Activated naive CD4-positive, alpha-beta T cell treated with anti-CD3 and anti-CD28 coated beads, Interleukin-2, amount 10 ng/mL, durations not matched to agents 7 days and 5 days (primary cell): ENCODE results near the gene FAM151A.

Experiments used
- CTCF ChIA-PET: fragments of 350-600 bp; sonication (Branson Sonifier 250); formaldehyde crosslinking; loops from one replicate; lab custom pipeline; 2021; ENCODE audit warnings: antibody characterized with exemption; lab: Charles Lee
- DNase-seq: peaks from one replicate; pipeline ENCODE4 v3.0.0-alpha.2; 2020
- H3K27ac Mint-ChIP-seq: one replicate; pipeline ENCODE4 v1.8.0; 2021; ENCODE audit warnings: mild to moderate bottlenecking, moderate library complexity, mixed read lengths
- H3K27me3 Mint-ChIP-seq: one replicate; pipeline ENCODE4 v1.8.0; 2021; ENCODE audit warnings: mild to moderate bottlenecking, mixed read lengths
- H3K36me3 Mint-ChIP-seq: one replicate; pipeline ENCODE4 v1.8.0; 2021; ENCODE audit warnings: mixed read lengths
- H3K4me1 Mint-ChIP-seq: one replicate; pipeline ENCODE4 v1.8.0; 2021; ENCODE audit warnings: mixed read lengths
- H3K4me3 Mint-ChIP-seq: one replicate; pipeline ENCODE4 v1.8.0; 2021; ENCODE audit warnings: mild to moderate bottlenecking, moderate library complexity, mixed read lengths
- H3K9me3 Mint-ChIP-seq: one replicate; pipeline ENCODE4 v1.8.0; 2021; ENCODE audit warnings: mixed read lengths

The FAM151A gene

GRCh38 chr1:54583307-54583686, 40.0 kb downstream of the FAM151A start:
- Mint-ChIP-seq H3K4me1 (no peaks in the 10 kb centered on the region), H3K4me3 (no peak overlapping the region), H3K27me3 (no peaks in the 10 kb centered on the region), H3K9me3 (no peaks in the 10 kb centered on the region), H3K36me3 (no peaks in the 10 kb centered on the region), H3K27ac (no peak overlapping the region)
- CTCF ChIA-PET: no interaction called here
- DNase-seq: no peak

DNA sequence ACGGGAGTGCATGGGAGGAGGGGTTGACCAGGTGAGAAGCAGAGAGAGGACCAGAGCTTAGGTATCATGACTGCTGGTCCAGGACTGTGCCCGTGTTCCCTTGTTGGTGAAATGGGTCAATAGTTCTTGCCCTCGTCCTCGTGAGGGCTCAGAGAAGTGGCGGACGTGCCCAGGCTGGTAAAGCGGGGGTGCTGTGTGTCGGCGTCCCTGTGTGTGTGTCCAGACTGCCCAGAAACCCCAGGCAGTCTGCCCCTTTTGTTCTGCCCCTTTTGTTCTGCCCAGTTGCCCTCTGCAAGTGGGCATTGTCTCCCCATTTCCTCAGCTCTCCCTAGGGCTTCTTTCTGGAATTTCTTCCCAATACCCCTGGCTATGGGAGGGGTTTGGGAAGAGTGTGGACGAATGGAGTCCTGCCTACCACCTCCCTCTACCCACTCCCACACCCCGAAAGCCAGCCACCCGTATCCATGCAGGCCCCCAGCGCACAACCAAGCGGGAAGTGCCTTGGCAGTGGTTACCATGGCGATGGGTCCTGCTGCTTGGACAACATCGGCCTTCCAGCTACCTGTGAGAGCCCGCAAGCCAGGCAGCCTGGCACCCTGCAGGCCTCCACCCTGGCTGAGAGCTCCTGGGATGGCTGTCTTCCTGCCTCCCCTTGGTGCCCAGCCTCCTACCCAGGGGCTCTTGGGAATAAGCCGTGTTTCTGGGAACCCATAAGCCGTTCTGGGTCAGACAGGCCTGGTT, 40.6 kb downstream of the FAM151A start:
- H3K27me3 Mint-ChIP-seq: no peaks in the 10 kb centered on the region
- H3K36me3 Mint-ChIP-seq: no peaks in the 10 kb centered on the region
- no peak for DNase-seq
- H3K9me3 Mint-ChIP-seq: no peaks in the 10 kb centered on the region
- no peaks in the 10 kb centered on the region for H3K4me1 Mint-ChIP-seq
- H3K4me3 Mint-ChIP-seq: no peak overlapping the region
- no peak overlapping the region for H3K27ac Mint-ChIP-seq
- CTCF ChIA-PET: no interaction called here

- Mint-ChIP-seq H3K4me1 (no peaks in the 10 kb centered on the region), H3K4me3 (no peak overlapping the region), H3K9me3 (no peaks in the 10 kb centered on the region), H3K27ac (no peak overlapping the region), H3K36me3 (no peaks in the 10 kb centered on the region), H3K27me3 (no peaks in the 10 kb centered on the region)
- CTCF ChIA-PET: no interaction called here
- DNase-seq: no peak
Observed at GRCh38 chr1:54581621-54582035, 41.7 kb downstream of the FAM151A start.

- DNase-seq: no peak
- H3K36me3 Mint-ChIP-seq: no peaks in the 10 kb centered on the region
- H3K27me3 Mint-ChIP-seq: peaks cover 3% of the 10 kb centered on the region
- H3K27ac Mint-ChIP-seq: no peak overlapping the region
- no peak overlapping the region for H3K4me3 Mint-ChIP-seq
- H3K4me1 Mint-ChIP-seq: no peaks in the 10 kb centered on the region
- CTCF ChIA-PET: no interaction called here
- no peaks in the 10 kb centered on the region for H3K9me3 Mint-ChIP-seq
Observed at GRCh38 chr1:54580856-54581550, 42.3 kb downstream of the FAM151A start.

- Mint-ChIP-seq H3K27me3 (peaks cover 17% of the 10 kb centered on the region), H3K27ac (no peak overlapping the region), H3K4me1 (peaks cover 2% of the 10 kb centered on the region), H3K9me3 (no peaks in the 10 kb centered on the region), H3K36me3 (no peaks in the 10 kb centered on the region), H3K4me3 (no peak overlapping the region)
- CTCF ChIA-PET: no interaction called here
- DNase-seq: no peak
Observed at GRCh38 chr1:54579337-54579781, 44.0 kb downstream of the FAM151A start.

GRCh38 chr1:54577612-54578011, 45.7 kb downstream of the FAM151A start:
- no peaks in the 10 kb centered on the region for H3K9me3 Mint-ChIP-seq
- H3K36me3 Mint-ChIP-seq: no peaks in the 10 kb centered on the region
- peaks cover 2% of the 10 kb centered on the region for H3K4me1 Mint-ChIP-seq
- CTCF ChIA-PET: no interaction called here
- no peak overlapping the region for H3K27ac Mint-ChIP-seq
- no peak overlapping the region for H3K4me3 Mint-ChIP-seq
- peaks cover 23% of the 10 kb centered on the region for H3K27me3 Mint-ChIP-seq
- no peak for DNase-seq

DNA sequence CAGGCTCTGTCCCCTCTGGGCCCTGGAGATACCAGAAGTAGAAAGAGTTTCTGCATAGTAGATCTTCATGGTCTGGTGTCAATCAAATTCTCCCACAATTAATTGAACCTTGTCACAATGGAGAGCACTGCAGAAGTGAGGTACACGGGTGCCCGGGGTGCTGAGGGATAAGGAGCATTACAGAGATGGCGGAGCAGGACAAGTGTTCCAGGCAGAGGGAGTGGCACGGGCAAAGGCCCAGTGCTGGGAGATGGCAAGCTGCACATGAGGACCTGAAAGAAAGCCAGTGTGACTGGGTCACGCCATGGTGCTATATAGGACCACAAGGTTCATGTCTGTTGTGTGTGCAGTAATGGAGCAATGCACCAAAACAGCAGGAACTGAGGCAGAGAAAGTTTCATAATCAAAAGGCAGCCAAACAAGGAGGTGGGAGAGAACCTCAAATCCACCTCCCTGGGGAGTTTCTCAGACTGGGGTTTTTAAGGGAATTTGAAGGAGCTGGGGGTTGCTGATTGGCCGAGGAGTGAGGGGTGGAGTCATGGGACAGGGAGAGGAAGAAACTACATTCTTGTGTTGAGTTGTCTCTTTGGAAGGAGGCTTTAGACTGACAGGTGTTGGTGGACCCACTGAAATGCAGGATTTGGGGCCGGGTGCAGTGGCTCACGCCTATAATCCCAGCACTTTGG, 47.6 kb downstream of the FAM151A start:
- H3K36me3 Mint-ChIP-seq: no peaks in the 10 kb centered on the region
- no peak overlapping the region for H3K4me3 Mint-ChIP-seq
- peaks cover 25% of the 10 kb centered on the region for H3K27me3 Mint-ChIP-seq
- peaks cover 2% of the 10 kb centered on the region for H3K4me1 Mint-ChIP-seq
- CTCF ChIA-PET: no interaction called here
- H3K9me3 Mint-ChIP-seq: no peaks in the 10 kb centered on the region
- DNase-seq: no peak
- H3K27ac Mint-ChIP-seq: no peak overlapping the region

GRCh38 chr1:54575161-54575560, 48.2 kb downstream of the FAM151A start:
- no peak overlapping the region for H3K4me3 Mint-ChIP-seq
- peaks cover 2% of the 10 kb centered on the region for H3K4me1 Mint-ChIP-seq
- CTCF ChIA-PET: no interaction called here
- no peaks in the 10 kb centered on the region for H3K9me3 Mint-ChIP-seq
- H3K27ac Mint-ChIP-seq: no peak overlapping the region
- no peak for DNase-seq
- no peaks in the 10 kb centered on the region for H3K36me3 Mint-ChIP-seq
- H3K27me3 Mint-ChIP-seq: peaks cover 25% of the 10 kb centered on the region

DNA sequence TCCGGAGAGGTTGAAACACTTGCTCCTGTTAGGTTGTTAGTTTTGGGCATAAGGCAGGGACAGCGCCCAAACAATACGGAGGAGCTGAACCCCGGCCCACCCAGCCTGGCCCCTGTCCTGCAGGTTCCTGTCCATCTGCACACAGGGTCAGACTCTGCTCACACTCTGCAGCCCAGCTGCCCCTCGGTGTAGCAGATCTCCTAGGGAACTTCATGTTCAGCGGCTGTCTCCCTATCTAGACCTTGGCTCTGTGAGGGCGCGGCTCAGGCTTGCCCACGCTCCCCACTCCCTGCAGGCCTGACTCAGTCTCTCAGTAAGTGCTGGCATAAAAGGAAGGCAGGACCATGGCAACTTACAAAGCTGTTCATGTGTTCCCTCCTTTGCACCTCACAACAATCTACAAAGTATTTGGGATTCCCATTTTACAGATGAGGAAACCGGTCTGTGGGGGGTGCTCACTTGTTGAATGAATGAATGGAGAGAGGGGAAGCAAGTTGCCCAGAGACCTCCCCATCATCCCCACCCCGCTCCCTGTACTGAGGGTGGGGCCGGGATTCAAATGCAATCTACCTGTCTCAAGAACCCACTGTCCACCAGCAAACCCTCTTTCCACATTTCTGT, 49.1 kb downstream of the FAM151A start:
- no peak overlapping the region for H3K4me3 Mint-ChIP-seq
- no peaks in the 10 kb centered on the region for H3K9me3 Mint-ChIP-seq
- H3K36me3 Mint-ChIP-seq: no peaks in the 10 kb centered on the region
- no peak overlapping the region for H3K27ac Mint-ChIP-seq
- no peak for DNase-seq
- CTCF ChIA-PET: interaction anchor here (0.6 kb wide), 1 partner anchor 997 kb away, joined by 3 read pairs; no protein-coding TSS in a partner anchor
- H3K27me3 Mint-ChIP-seq: peaks cover 25% of the 10 kb centered on the region
- H3K4me1 Mint-ChIP-seq: peaks cover 2% of the 10 kb centered on the region

DNA sequence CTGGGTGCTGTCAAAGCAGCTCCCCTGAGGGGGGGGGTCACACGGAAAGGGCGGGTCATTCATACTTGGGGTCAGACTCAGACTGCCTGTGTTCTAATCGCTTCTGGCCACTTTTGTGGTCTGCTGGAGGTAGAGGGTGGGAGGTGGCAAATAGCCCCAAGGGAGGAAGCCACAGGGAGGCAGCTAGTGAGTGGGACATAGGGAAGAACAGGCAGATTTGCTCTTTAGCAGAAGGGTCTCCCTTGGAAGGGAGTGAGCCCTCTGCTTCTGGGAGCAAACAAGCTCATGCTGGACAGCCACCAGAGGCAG, 50.8 kb downstream of the FAM151A start:
- CTCF ChIA-PET: no interaction called here
- Mint-ChIP-seq H3K27me3 (peaks cover 29% of the 10 kb centered on the region), H3K27ac (no peak overlapping the region)

DNA sequence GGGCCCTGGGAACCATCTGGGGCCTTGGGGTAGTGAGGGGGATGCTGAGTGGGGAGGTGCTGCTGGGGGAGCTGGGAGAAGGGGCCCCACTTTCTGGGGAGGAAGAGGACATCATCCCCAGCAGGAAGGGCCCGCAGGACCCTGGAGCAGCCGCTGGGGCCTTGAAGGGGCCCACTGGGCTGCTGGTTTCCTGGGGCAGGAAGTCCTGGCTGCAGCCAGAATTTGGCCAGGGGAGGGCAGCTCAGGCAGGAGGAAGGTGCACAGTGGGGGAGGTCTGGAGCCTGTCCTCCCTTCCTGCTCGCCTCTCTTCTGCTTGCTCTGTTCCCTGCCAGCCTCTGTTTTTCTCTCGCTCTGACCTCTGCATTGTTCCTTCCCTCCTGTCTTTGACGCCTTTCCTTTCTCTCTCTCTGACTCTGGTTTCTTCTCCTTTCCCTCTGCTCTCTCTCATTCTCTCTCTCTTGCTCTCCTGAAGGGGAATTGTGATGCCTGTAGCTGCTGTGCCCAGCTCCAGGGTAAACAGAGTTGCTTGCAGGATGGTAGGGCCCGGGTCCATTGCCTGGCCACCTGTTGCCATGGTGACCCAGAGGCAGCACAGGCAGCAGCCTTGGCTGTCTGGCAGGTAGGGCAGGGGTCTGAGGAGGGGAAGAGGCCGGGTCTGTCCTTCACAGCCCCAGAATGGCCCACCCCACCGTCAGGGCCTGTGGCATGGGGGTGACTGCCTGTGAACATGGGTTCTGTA, 51.4 kb downstream of the FAM151A start:
- Mint-ChIP-seq H3K27me3 (peaks cover 29% of the 10 kb centered on the region), H3K27ac (no peak overlapping the region), H3K36me3 (no peaks in the 10 kb centered on the region), H3K9me3 (no peaks in the 10 kb centered on the region), H3K4me3 (no peak overlapping the region), H3K4me1 (peaks cover 2% of the 10 kb centered on the region)
- CTCF ChIA-PET: no interaction called here
- no peak for DNase-seq

More for the DNA sequence above, 50.8 kb downstream of the FAM151A start:
- Mint-ChIP-seq H3K4me1 (peaks cover 2% of the 10 kb centered on the region), H3K9me3 (no peaks in the 10 kb centered on the region), H3K4me3 (no peak overlapping the region), H3K36me3 (no peaks in the 10 kb centered on the region)
- DNase-seq: no peak

DNA sequence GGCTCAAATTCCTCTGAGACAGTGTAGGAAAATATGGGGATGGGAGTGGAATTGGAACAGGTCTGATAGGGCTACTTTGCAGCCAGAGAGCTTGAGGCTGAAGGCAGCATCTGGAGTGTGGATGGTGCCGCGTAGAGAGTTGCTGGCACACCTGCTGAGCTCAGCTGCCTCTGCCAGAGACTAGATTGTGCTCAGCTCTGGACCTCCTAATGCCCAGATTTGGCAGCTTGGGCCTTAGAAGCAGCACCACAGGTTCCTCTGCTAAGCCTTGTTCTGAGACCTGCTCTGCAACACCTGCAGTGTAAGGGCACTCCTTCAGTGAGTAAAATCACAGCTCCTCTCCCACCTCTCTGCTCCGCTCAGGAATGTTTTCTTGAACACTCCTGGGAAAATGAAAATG, 52.0 kb downstream of the FAM151A start:
- Mint-ChIP-seq H3K4me1 (peaks cover 2% of the 10 kb centered on the region), H3K27me3 (peaks cover 29% of the 10 kb centered on the region), H3K27ac (no peak overlapping the region), H3K36me3 (no peaks in the 10 kb centered on the region), H3K9me3 (no peaks in the 10 kb centered on the region), H3K4me3 (no peak overlapping the region)
- no peak for DNase-seq
- CTCF ChIA-PET: no interaction called here

DNA sequence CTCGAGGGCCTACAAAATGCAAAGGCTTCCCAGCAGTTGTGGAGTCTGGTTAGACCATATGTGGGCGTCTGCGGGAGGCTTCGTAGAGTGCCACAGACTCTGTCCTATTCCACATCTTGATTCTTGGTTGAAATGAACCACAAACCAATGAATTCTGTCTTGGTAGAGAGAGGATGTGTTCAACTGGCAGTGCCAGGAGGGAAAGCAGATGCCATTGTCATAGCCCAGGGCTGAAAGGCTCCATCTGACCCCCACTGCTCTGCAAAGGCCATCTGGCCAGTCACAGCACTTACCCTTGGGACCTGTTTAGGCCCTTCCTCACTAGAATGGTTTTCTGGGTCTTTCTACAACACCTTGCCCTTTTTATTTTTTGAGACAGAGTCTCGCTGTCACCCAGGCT, 53.2 kb downstream of the FAM151A start:
- no peak for DNase-seq
- H3K36me3 Mint-ChIP-seq: no peaks in the 10 kb centered on the region
- H3K4me1 Mint-ChIP-seq: no peaks in the 10 kb centered on the region
- H3K27me3 Mint-ChIP-seq: peaks cover 24% of the 10 kb centered on the region
- no peak overlapping the region for H3K27ac Mint-ChIP-seq
- no peak overlapping the region for H3K4me3 Mint-ChIP-seq
- no peaks in the 10 kb centered on the region for H3K9me3 Mint-ChIP-seq
- CTCF ChIA-PET: no interaction called here

DNA sequence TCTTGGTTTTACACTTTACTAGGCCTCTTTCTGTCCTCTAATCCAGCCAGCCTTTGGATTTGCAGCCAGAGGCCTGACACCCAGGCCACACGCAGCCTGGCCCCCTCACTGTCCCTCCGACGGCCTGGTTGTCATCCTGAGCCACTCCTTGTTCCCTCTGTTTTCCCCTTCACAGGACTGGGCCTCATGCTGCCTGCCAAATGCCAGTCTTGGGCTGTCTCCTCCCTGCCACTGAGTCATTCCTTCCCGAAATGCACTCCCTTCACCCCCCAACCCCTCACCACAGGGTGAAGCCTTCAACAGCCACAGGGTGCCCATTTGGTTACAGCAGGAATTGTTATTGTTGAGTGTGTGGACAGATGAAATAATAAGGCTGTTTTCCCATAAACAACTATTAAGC, 54.0 kb downstream of the FAM151A start:
- Mint-ChIP-seq H3K27me3 (peaks cover 20% of the 10 kb centered on the region), H3K4me1 (peaks cover 2% of the 10 kb centered on the region), H3K9me3 (no peaks in the 10 kb centered on the region), H3K36me3 (no peaks in the 10 kb centered on the region), H3K27ac (no peak overlapping the region), H3K4me3 (no peak overlapping the region)
- no peak for DNase-seq
- CTCF ChIA-PET: no interaction called here
